D341Med (cell line): ENCODE measurements around the gene RIC1.
"Not testable (repeated sequence)": the region's sequence is repeated elsewhere in the genome, so short reads cannot be mapped to it uniquely, and the experiment has no call there.

ENCODE experiments used
- DNase-seq: peaks from one replicate; pipeline ENCODE4 v3.0.0; 2012; ENCODE audit warnings: low spot score

Gene RIC1

GRCh38 chr9:5787759-5788302 is 158.9 kb downstream of the RIC1 start:
- no peak for DNase-seq

- DNase-seq, result no peak
These were observed 160.6 kb downstream of the RIC1 start for GRCh38 chr9:5789489-5789888.

DNA sequence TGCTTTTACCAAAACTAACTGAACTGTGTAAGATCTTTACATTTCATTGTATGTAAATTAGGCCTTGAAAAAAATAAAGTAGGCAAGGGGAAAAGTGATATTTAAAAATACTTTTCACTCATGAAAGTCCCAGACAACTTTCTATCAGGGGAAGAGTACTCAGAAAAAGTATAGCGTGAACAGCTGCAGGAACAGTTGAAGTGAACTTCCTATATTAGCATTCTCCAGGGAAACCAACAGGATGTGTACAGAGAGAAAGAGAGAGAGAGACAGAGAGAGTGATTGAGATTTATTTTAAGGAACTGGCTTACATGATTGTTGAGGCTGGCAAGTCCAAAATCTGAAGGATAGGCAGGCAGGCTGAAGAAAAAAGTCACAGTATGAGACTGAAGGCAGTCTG is 162.0 kb downstream of the RIC1 start:
- DNase-seq, result no peak

GRCh38 chr9:5791870-5792269 is 163.0 kb downstream of the RIC1 start:
- DNase-seq, result no peak

GRCh38 chr9:5793812-5794211 is 164.9 kb downstream of the RIC1 start:
- no peak for DNase-seq

DNA sequence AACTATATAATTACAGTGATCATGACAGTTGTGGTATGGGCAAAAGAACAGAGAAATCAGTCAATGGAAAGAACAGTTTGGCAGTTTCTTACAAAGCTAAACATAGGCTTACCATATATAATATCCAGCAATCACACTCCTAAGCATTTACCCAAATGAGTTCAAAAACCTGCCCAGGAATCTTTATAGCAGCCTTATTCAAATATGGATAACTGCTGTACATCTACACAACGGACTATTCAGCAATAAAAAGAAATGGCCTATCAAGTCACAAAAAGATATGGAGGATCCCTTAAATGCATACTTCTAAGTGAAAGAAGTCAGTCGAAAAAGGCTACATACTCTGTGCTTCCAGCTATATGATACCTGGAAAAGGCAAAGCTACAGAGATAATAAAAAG is 167.4 kb downstream of the RIC1 start:
- DNase-seq, result no peak

- DNase-seq, result no peak
These were observed 169.7 kb downstream of the RIC1 start for GRCh38 chr9:5798581-5798980.

GRCh38 chr9:5799314-5799713 is 170.4 kb downstream of the RIC1 start:
- peak; percentile 34 for DNase-seq

GRCh38 chr9:5800378-5800777 is 171.5 kb downstream of the RIC1 start:
- DNase-seq, result not testable (repeated sequence)

DNA sequence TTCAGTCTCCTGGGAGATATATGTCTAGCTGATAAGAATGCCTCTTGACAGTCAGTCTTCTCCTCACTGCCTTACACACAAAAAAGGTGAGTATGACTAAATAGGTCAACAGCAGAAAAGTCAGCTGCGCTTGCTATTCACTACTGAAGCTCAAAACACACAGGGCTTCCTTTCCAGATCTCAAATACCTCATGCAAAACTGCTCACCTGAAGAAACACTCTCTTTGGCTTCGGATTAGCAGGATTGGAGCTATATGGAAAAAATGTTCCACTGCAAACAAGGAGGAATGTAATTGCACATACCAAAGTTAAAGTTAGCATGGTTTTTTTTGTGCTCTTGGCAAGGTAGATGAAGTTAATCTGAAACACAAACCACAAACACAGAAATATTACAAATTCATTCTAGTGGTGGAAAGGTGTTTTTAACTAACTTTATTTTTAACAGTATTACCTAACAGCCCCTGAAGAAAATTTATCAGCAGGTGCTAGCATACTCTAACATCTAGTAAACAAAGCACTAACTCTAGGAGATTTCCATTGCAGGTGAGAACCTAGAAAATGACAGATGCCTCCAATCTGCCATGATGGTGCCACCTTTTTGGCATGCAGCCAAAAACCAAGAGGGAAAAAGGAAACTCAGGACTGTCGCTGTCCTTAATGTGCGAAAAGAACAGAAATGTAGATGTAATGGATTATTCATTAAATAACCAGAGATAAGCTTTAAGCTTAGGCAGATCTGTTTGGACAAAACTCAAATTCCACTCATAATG is 172.2 kb downstream of the RIC1 start:
- DNase-seq, result no peak

GRCh38 chr9:5801739-5802113 is 172.8 kb downstream of the RIC1 start:
- no peak for DNase-seq

DNA sequence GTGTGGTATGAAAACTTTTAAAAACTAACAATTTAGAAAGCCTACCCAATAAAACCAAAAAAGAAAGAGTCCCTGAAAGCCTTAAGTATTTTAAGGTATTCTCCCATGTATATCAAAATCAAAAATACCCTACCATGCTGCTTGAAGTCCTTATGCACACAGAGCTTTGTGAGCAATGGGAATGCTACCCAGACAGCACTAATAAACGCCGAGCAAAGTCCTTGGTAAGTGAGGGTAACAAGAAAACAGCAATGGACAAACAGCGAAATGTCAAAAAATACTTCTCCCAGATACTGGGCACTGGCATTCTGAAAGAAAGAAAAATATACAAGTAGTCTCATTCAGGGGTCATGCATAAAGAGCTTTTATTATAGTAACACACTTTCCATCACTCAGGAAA is 176.6 kb downstream of the RIC1 start:
- no peak for DNase-seq

DNA sequence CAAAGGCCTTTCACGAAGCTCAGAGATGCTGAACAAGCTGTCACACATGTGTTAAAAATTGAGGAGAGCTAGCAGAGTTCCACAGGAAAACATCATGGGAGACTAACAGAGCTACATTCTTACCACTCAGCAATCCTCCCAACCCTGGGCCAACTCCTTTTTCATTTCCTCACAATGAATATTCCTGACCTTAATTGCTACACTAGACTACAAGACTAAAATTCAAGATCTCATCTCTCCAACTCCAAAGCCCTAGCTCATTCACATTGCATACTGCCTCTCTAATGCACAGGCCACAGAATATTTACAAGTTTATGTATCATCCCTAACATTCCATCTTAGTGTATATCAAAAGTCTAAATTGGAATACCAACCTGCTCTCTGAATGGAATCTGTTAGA is 182.8 kb downstream of the RIC1 start:
- DNase-seq, result no peak

- DNase-seq, result no peak
These were observed 184.9 kb downstream of the RIC1 start for GRCh38 chr9:5813824-5814223.

- DNase-seq, result no peak
These were observed 186.6 kb downstream of the RIC1 start for GRCh38 chr9:5815461-5815860.

DNA sequence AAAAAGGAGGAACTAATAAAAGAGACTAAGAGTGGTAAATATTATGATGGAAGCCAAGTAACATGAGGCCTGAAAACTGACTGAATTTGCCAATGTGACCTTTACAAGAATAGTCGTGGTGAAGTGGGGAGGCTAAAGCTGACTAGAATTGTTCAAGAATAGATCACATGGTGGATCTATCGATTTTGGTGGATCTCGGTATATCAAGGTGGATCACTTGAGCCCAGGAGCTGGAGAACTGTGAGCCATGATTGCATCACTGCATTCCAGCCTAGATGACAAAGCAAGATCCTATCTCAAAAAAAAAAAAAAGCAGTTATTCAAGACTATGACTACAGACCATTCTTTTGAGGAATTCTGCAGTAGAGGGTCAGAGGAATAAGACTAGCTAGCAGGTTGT is 189.0 kb downstream of the RIC1 start:
- no peak for DNase-seq

- no peak for DNase-seq
These were observed 189.7 kb downstream of the RIC1 start for GRCh38 chr9:5818424-5819142.

GRCh38 chr9:5819174-5819573 is 190.3 kb downstream of the RIC1 start:
- DNase-seq, result no peak

DNA sequence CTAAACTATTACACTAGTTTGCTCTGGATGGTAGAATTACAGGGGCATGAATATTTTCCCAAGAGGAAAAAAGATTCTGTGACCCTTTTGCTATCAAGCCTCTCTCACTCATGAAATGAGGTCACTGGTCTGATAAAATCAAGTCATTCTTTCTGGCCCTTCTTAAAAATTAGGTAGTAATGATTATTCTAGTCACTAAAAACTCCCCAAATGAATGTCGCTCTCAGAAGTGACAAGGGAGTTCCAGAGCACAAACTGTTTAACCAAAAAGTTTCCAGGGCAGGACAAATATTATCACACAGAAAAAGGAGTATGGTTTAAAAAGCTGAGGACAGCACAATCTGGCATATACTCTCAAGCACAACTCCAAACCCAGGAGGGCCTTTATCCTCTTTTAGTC is 191.5 kb downstream of the RIC1 start:
- no peak for DNase-seq

GRCh38 chr9:5825223-5825622 is 196.3 kb downstream of the RIC1 start:
- DNase-seq, result no peak
